HG02623 (cell line): ENCODE measurements around the gene DNAJC7.
A peak's percentile ranks its signal among the peaks of the same experiment; 100 is the strongest.

Experiments
- ATAC-seq: cut with Tn5 transposase; IDR thresholded peaks from one replicate; pipeline ENCODE4 v1.9.1; 2021; ENCODE audit warnings: moderate library complexity; ENCODE audit not compliant: unreplicated experiment

DNAJC7 gene

GRCh38 chr17:42016941-42017865 is at the start of gene DNAJC7:
TSS of gene DNAJC7 (minus strand) at chr17:42017439. CDS start at chr17:42017416, 23 bp downstream.
- ATAC-seq = peak; percentile 84

GRCh38 chr17:42065201-42065600 is 48.0 kb upstream of the DNAJC7 start:
- no peak for ATAC-seq

GRCh38 chr17:42062681-42063080 is 45.4 kb upstream of the DNAJC7 start:
- no peak for ATAC-seq

- no peak for ATAC-seq
These were observed 44.6 kb upstream of the DNAJC7 start for GRCh38 chr17:42061646-42062487.

- ATAC-seq = no peak
These were observed 43.0 kb upstream of the DNAJC7 start for GRCh38 chr17:42060231-42060630.

GRCh38 chr17:42059815-42060214 is 42.6 kb upstream of the DNAJC7 start:
- no peak for ATAC-seq

- no peak for ATAC-seq
These were observed 40.8 kb upstream of the DNAJC7 start for GRCh38 chr17:42058063-42058462.

GRCh38 chr17:42056635-42057034 is 39.4 kb upstream of the DNAJC7 start:
- no peak for ATAC-seq

- no peak for ATAC-seq
These were observed 38.3 kb upstream of the DNAJC7 start for GRCh38 chr17:42055496-42055895.

- no peak for ATAC-seq
These were observed 37.8 kb upstream of the DNAJC7 start for GRCh38 chr17:42055027-42055426.

GRCh38 chr17:42053731-42054500 is 36.7 kb upstream of the DNAJC7 start:
- no peak for ATAC-seq

GRCh38 chr17:42052346-42052877 is 35.2 kb upstream of the DNAJC7 start:
- ATAC-seq = no peak

- ATAC-seq = no peak
These were observed 34.4 kb upstream of the DNAJC7 start for GRCh38 chr17:42051645-42052044.

GRCh38 chr17:42051013-42051400 is 33.8 kb upstream of the DNAJC7 start:
- no peak for ATAC-seq

- ATAC-seq = no peak
These were observed 33.3 kb upstream of the DNAJC7 start, which contains the start of gene C17orf113 for GRCh38 chr17:42050393-42051012. TSS of gene C17orf113 (minus strand) at chr17:42050601. CDS start at chr17:42043376, 7,225 bp downstream.

- ATAC-seq = no peak
These were observed 32.7 kb upstream of the DNAJC7 start for GRCh38 chr17:42049834-42050392.

- ATAC-seq = no peak
These were observed 30.1 kb upstream of the DNAJC7 start for GRCh38 chr17:42047343-42047742.

- ATAC-seq = no peak
These were observed 28.5 kb upstream of the DNAJC7 start for GRCh38 chr17:42045719-42046118.

GRCh38 chr17:42042598-42043319 is 25.5 kb upstream of the DNAJC7 start:
- ATAC-seq = no peak
